Psoas muscle (tissue), 8 donors: ENCODE measurements around the gene WDR49. TPM values are rescaled to one million over a fixed set of nuclear protein-coding genes. Genes with fewer than 3 reads are reported as not detected.

Experiments used
- ATAC-seq, 4 donors: fragments of 200-7000 bp; cut with Tn5 transposase; one replicate each; pipeline ENCODE4 v1.9.1; 2020; ENCODE audit warnings: moderate library complexity in 3 of 4, mild to moderate bottlenecking in 2 of 4
- DNase-seq, 2 donors: peaks; one replicate each; pipeline ENCODE4 v3.0.0-alpha.2; 2020
- H3K27ac ChIP-seq: fragments of 200-600 bp; one replicate; pipeline ENCODE4 v1.8.0; 2022
- H3K27me3 ChIP-seq, 3 donors: fragments of 200-600 bp in 1 of 3; one replicate each; pipeline versions ENCODE4 v1.6.1 to v1.8.0; 2013 to 2022; ENCODE audit warnings: low read length in 2 of 3, mild to moderate bottlenecking in 2 of 3, moderate library complexity in 1 of 3; ENCODE audit not compliant: insufficient read depth in 3 of 3
- H3K36me3 ChIP-seq, 2 donors: fragments of 200-600 bp in 1 of 2; one replicate each; pipeline versions ENCODE4 v1.6.1 to v1.8.0; 2013 to 2022; ENCODE audit warnings: low read depth in 1 of 2, mild to moderate bottlenecking in 1 of 2, moderate library complexity in 1 of 2; ENCODE audit not compliant: insufficient read depth in 1 of 2
- H3K4me1 ChIP-seq: fragments of 200-600 bp; one replicate; pipeline ENCODE4 v1.8.0; 2022
- H3K4me3 ChIP-seq: fragments of 200-600 bp; one replicate; pipeline ENCODE4 v1.8.0; 2022; ENCODE audit warnings: mild to moderate bottlenecking
- H3K9me3 ChIP-seq: fragments of 200-600 bp; one replicate; pipeline ENCODE4 v1.8.0; 2022
- WGBS, 3 donors: extraction: QIAGEN DNeasy Blood & Tissue Kit; methylation state at CpG; one replicate each; pipeline versions ENCODE4 v1.1.6 to v1.1.7; 2013; 5-methylcytosine and 5-hydroxymethylcytosine counted together
- intact Hi-C, 2 donors: fragments of 100-400 bp; cut with DNase I; formaldehyde crosslinking; loops; one replicate each; pipeline versions ENCODE4 v1.11.0 to v1.14.2; 2022
- polyA plus RNA-seq, 3 donors: library from polyadenylated mRNA; stranded (reverse); fragments of 200-250 nt; gene quantifications; one replicate each; pipeline ENCODE4 v1.2.3, GENCODE V29; 2013
- total RNA-seq, 4 donors: library from RNA; stranded (reverse); fragmentation: NEBNext Ultra II Directional in 2 of 4; extraction: Animal tissue kit (Norgen Biotek cat#: 25700) in 2 of 4; gene quantifications; one replicate each; pipeline versions ENCODE4 v1.2.1 to v1.2.4, GENCODE V29; 2021 to 2023
- TF ChIP-seq, protein P1 (sequence below): fragments of 200-600 bp; IDR thresholded peaks from one replicate; pipeline ENCODE4 v1.8.0; 2022; ENCODE audit warnings: antibody characterized with exemption
- donor health status: healthy with polysubstance abuse.
- donor health status: DM: no; HTN: no; CAD: no; lungs with moderate emphysema.
- donor health status: Bipolar disorder and iron deficiency.
- donor health status: healthy.
- donor health status: DM: yes; HTN: yes; CAD: no.
- donor health status: DM: no; HTN: no; CAD: no.
- donor health status: DM: no; HTN: no; CAD: no.
- donor health status: DM: yes; HTN: yes; CAD: no.

Gene WDR49
- total and polyA plus RNA-seq, 7 donors: 0.03 to 4.4 (median 0.61) TPM; not detected in 3

DNA sequence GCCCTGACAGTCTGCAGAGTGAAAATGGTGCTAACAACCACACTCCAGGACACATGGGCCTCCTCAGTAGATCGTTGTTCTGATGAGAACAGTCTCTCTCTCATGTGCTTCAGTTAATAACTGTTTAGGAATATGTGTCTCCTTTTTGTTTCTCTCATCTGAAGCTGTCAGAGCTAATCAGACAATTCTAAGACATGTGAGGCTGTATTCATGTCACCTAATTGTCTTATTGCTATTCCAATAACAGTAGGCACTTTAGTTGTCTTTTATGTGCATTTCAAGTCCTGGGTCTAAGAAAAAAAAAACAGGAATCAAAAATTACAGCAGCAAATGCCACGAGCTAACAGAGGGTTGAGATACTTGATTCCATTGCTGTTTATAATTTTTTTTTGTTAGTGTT lies 89.1 kb downstream of the WDR49 start:
- Histone ChIP-seq H3K4me3 (no peak overlapping the region), H3K27me3 (no peaks in the 10 kb centered on the region), H3K4me1 (no peaks in the 10 kb centered on the region), H3K36me3 (no peaks in the 10 kb centered on the region), H3K27ac (no peak overlapping the region), H3K9me3 (no peaks in the 10 kb centered on the region)
- intact Hi-C loops: no loop called here
- WGBS, 3 donors: 39 to 52% (median 43%) methylated on average over 2 of the region's 2 CpGs
- ATAC-seq (no peak), DNase-seq (no peak)
- TF ChIP-seq, protein P1, sequence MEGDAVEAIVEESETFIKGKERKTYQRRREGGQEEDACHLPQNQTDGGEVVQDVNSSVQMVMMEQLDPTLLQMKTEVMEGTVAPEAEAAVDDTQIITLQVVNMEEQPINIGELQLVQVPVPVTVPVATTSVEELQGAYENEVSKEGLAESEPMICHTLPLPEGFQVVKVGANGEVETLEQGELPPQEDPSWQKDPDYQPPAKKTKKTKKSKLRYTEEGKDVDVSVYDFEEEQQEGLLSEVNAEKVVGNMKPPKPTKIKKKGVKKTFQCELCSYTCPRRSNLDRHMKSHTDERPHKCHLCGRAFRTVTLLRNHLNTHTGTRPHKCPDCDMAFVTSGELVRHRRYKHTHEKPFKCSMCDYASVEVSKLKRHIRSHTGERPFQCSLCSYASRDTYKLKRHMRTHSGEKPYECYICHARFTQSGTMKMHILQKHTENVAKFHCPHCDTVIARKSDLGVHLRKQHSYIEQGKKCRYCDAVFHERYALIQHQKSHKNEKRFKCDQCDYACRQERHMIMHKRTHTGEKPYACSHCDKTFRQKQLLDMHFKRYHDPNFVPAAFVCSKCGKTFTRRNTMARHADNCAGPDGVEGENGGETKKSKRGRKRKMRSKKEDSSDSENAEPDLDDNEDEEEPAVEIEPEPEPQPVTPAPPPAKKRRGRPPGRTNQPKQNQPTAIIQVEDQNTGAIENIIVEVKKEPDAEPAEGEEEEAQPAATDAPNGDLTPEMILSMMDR: no peak

GRCh38 chr3:167559924-167560323 lies 93.8 kb downstream of the WDR49 start:
- intact Hi-C loops: no loop called here
- Histone ChIP-seq H3K27ac (no peak overlapping the region), H3K4me1 (no peaks in the 10 kb centered on the region), H3K36me3 (no peaks in the 10 kb centered on the region), H3K9me3 (no peaks in the 10 kb centered on the region), H3K4me3 (no peak overlapping the region), H3K27me3 (no peaks in the 10 kb centered on the region)
- WGBS, 3 donors: 84 to 89% (median 85%) methylated on average over 4 of the region's 4 CpGs
- ATAC-seq: no peak
- no peak for DNase-seq
- TF ChIP-seq, protein P1: no peak

- no peak overlapping the region for H3K27ac ChIP-seq
- no peaks in the 10 kb centered on the region for H3K36me3 ChIP-seq
- no peak for DNase-seq
- no peak for ATAC-seq
- H3K4me1 ChIP-seq: no peaks in the 10 kb centered on the region
- H3K27me3 ChIP-seq: no peaks in the 10 kb centered on the region
- intact Hi-C loops: no loop called here
- no peak overlapping the region for H3K4me3 ChIP-seq
- TF ChIP-seq, protein P1: no peak
- WGBS, 3 donors: 66 to 73% (median 71%) methylated on average over 3 of the region's 3 CpGs
- no peaks in the 10 kb centered on the region for H3K9me3 ChIP-seq
Observed at GRCh38 chr3:167554898-167555297, 98.8 kb downstream of the WDR49 start.

DNA sequence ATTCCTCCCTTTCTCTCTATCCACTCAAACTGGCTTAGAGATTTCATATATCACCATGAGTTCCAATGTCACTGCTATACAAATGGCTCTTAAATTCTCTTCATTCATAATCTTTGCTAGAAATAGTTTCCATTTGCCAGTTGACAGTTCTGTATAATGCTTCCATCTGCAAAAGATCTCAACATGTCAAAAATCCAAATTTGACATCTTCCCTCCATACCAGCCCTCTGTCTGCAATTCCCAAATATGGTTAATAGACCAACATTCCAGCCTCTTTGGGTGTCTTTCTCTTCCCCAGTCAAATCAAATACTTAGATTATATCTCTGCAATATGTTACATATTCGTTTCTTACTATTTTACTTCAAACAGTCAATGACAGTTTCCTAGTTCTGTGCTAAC lies 115.7 kb downstream of the WDR49 start:
- TF ChIP-seq, protein P1: no peak
- H3K9me3 ChIP-seq: no peaks in the 10 kb centered on the region
- no peaks in the 10 kb centered on the region for H3K27me3 ChIP-seq
- 49 to 58% (median 56%) methylated on average over 1 of the region's 1 CpG for WGBS, 3 donors
- H3K4me1 ChIP-seq: no peaks in the 10 kb centered on the region
- intact Hi-C loops: no loop called here
- no peak overlapping the region for H3K4me3 ChIP-seq
- no peaks in the 10 kb centered on the region for H3K36me3 ChIP-seq
- no peak for ATAC-seq
- no peak overlapping the region for H3K27ac ChIP-seq
- no peak for DNase-seq

DNA sequence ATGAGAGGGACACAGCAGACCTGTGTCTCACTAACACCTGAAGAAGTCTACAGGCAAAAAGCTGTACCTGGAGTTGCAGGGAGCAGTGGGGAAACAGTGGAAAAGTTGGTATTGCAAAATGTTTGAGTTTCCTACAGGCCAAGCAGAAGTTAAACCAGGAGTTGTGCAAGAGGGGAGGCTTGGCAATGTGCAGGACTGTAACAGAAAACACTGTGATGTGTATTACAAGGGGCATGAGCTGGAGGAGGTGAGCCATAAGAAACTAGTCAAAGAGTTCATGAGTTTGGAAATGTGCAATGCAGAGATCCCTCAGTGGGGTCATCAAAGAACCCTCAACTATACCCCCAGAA lies 132.8 kb downstream of the WDR49 start:
- TF ChIP-seq, protein P1: no peak
- no peak for DNase-seq
- Histone ChIP-seq H3K4me3 (no peak overlapping the region), H3K27me3 (no peaks in the 10 kb centered on the region), H3K27ac (no peak overlapping the region), H3K9me3 (no peaks in the 10 kb centered on the region), H3K4me1 (no peaks in the 10 kb centered on the region), H3K36me3 (no peaks in the 10 kb centered on the region)
- ATAC-seq: no peak
- intact Hi-C loops: no loop called here
